NCI-H2081 (cell line): ENCODE results near the gene MAP2K5.

ENCODE experiments used
- DNase-seq, 2 experiments: peaks; one replicate each; lab custom pipeline; 2025; lab: John Stamatoyannopoulos, UW

Gene MAP2K5

GRCh38 chr15:67806536-67806935 is 264.0 kb downstream of the MAP2K5 start:
- DNase-seq, result no peak

- DNase-seq, result no peak
These were observed 264.6 kb downstream of the MAP2K5 start for GRCh38 chr15:67807141-67807540.

- DNase-seq, result no peak
These were observed 265.3 kb downstream of the MAP2K5 start for GRCh38 chr15:67807836-67808235.

- no peak for DNase-seq
These were observed 266.3 kb downstream of the MAP2K5 start for GRCh38 chr15:67808821-67809220.

- no peak for DNase-seq
These were observed 266.9 kb downstream of the MAP2K5 start for GRCh38 chr15:67809441-67809840.

GRCh38 chr15:67809866-67810265 is 267.4 kb downstream of the MAP2K5 start:
- no peak for DNase-seq

GRCh38 chr15:67812241-67812644 is 269.7 kb downstream of the MAP2K5 start:
- no peak for DNase-seq

- DNase-seq, result no peak
These were observed 270.7 kb downstream of the MAP2K5 start for GRCh38 chr15:67813104-67813634.

GRCh38 chr15:67815036-67815592 is 272.6 kb downstream of the MAP2K5 start:
- DNase-seq, result no peak

- no peak for DNase-seq
These were observed 274.2 kb downstream of the MAP2K5 start for GRCh38 chr15:67816668-67817067.

- no peak for DNase-seq
These were observed 276.0 kb downstream of the MAP2K5 start for GRCh38 chr15:67818464-67818863.

GRCh38 chr15:67819636-67820035 is 277.1 kb downstream of the MAP2K5 start:
- no peak for DNase-seq

GRCh38 chr15:67820122-67820991 is 277.9 kb downstream of the MAP2K5 start:
- DNase-seq, result no peak

- DNase-seq, result no peak
These were observed 278.7 kb downstream of the MAP2K5 start for GRCh38 chr15:67820992-67821783.

GRCh38 chr15:67821784-67822440 is 279.4 kb downstream of the MAP2K5 start:
- no peak for DNase-seq

GRCh38 chr15:67822537-67823313 is 280.2 kb downstream of the MAP2K5 start:
- DNase-seq, result no peak

- peak; percentile 22 to 37 for DNase-seq
These were observed 281.1 kb downstream of the MAP2K5 start for GRCh38 chr15:67823314-67824196.

GRCh38 chr15:67824197-67824968 is 281.9 kb downstream of the MAP2K5 start:
- no peak for DNase-seq
